Tibial nerve (tissue), 4 donors: ENCODE measurements around the gene FAM227B. TPM values are rescaled to one million over a fixed set of nuclear protein-coding genes. Genes with fewer than 3 reads are reported as not detected.
A peak's percentile ranks its signal among the peaks of the same experiment; 100 is the strongest.

Experiments
- DNase-seq, 2 donors: peaks; one replicate each; pipeline ENCODE4 v3.0.0-alpha.2; 2019; ENCODE audit warnings: low spot score in 2 of 2
- H3K27ac ChIP-seq, 4 donors: fragments of 200-600 bp; sonication (generic) in 3 of 4; one replicate each; pipeline ENCODE4 v1.5.1; 2017 to 2019; ENCODE audit warnings: mild to moderate bottlenecking in 1 of 4
- H3K27me3 ChIP-seq, 2 donors: fragments of 200-600 bp; sonication (generic) in 1 of 2; one replicate each; pipeline versions ENCODE4 v1.5.1 to v1.6.0; 2017 to 2019
- H3K36me3 ChIP-seq, 3 donors: fragments of 200-600 bp; sonication (generic); one replicate each; pipeline ENCODE4 v1.5.1; 2018 to 2019
- H3K4me1 ChIP-seq, 4 donors: fragments of 200-600 bp; sonication (generic) in 3 of 4; one replicate each; pipeline ENCODE4 v1.5.1; 2017 to 2019
- H3K4me3 ChIP-seq, 4 donors: fragments of 200-600 bp; sonication (generic) in 3 of 4; one replicate each; pipeline ENCODE4 v1.5.1; 2017 to 2019; ENCODE audit warnings: mild to moderate bottlenecking in 1 of 4, moderate library complexity in 1 of 4
- H3K9me3 ChIP-seq, 4 donors: fragments of 200-600 bp; sonication (generic) in 3 of 4; one replicate each; pipeline ENCODE4 v1.5.1; 2017 to 2019
- EP300 ChIP-seq, 2 donors: sonication (generic); formaldehyde crosslinking; IDR thresholded peaks; one replicate each; pipeline ENCODE4 v1.6.1; 2017; ENCODE audit warnings: antibody characterized with exemption in 2 of 2, mild to moderate bottlenecking in 1 of 2
- POLR2A ChIP-seq, 2 donors: fragments of 450-650 bp; IDR thresholded peaks; one replicate each; pipeline ENCODE4 v1.6.1; 2017; ENCODE audit warnings: antibody characterized with exemption in 2 of 2, mild to moderate bottlenecking in 2 of 2, moderate library complexity in 2 of 2
- WGBS, 2 donors: methylation state at CpG; one replicate each; pipeline ENCODE4 v1.1.5; 2018; 5-methylcytosine and 5-hydroxymethylcytosine counted together
- total RNA-seq, 4 donors: library from RNA; depleted of rRNA; stranded (reverse); fragments of >200 nt; gene quantifications; one replicate each; pipeline ENCODE4 v1.1.0, GENCODE V29; 2016
- TF ChIP-seq, protein P1 (sequence below), 5 experiments: fragments of 200-600 bp in 3 of 5; fragments of 450-650 bp in 2 of 5; sonication (generic) in 3 of 5; IDR thresholded peaks; one replicate each; pipeline ENCODE4 v1.5.1; 2016 to 2019; ENCODE audit warnings: antibody characterized with exemption in 5 of 5, mild to moderate bottlenecking in 3 of 5, moderate library complexity in 2 of 5

The FAM227B gene
- total RNA-seq, 4 donors from 2014 or later = 2.1 to 14.2 (median 7.7) TPM

- H3K36me3 ChIP-seq = no peaks in the 10 kb centered on the region
- DNase-seq = no peak
- no peak overlapping the region for H3K27ac ChIP-seq
- no peaks in the 10 kb centered on the region for H3K9me3 ChIP-seq
- TF ChIP-seq POLR2A (IDR thresholded peaks at IDR 0.05) (no peak), EP300 (IDR thresholded peaks at IDR 0.05) (no peak)
- TF ChIP-seq, protein P1, sequence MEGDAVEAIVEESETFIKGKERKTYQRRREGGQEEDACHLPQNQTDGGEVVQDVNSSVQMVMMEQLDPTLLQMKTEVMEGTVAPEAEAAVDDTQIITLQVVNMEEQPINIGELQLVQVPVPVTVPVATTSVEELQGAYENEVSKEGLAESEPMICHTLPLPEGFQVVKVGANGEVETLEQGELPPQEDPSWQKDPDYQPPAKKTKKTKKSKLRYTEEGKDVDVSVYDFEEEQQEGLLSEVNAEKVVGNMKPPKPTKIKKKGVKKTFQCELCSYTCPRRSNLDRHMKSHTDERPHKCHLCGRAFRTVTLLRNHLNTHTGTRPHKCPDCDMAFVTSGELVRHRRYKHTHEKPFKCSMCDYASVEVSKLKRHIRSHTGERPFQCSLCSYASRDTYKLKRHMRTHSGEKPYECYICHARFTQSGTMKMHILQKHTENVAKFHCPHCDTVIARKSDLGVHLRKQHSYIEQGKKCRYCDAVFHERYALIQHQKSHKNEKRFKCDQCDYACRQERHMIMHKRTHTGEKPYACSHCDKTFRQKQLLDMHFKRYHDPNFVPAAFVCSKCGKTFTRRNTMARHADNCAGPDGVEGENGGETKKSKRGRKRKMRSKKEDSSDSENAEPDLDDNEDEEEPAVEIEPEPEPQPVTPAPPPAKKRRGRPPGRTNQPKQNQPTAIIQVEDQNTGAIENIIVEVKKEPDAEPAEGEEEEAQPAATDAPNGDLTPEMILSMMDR (IDR thresholded peaks at IDR 0.05) = no peak
- no peak overlapping the region for H3K4me3 ChIP-seq
- H3K27me3 ChIP-seq = no peaks in the 10 kb centered on the region
- H3K4me1 ChIP-seq = no peaks in the 10 kb centered on the region
These were observed 238.2 kb downstream of the FAM227B start for GRCh38 chr15:49382394-49382793.

DNA sequence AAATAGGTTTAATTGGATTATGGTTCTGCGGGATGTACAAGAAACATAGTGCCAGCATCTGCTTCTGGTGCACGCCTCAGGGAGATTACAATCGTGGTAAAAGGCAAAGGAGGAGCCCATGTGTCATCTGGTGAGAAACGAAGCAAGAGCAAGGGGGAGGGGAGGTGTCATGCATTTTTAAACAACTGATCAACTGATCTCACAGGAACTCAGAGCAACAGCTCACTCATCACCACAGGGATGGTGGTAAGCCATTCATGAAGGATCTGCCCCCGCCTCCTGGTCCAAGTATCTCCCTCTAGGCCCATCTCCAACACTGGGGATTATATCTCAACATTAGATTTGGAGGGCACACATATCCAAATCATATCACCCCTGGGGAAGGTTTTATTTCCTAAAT is 239.7 kb downstream of the FAM227B start:
- Histone ChIP-seq H3K4me3 (no peak overlapping the region), H3K27me3 (no peaks in the 10 kb centered on the region), H3K27ac (no peak overlapping the region), H3K36me3 (no peaks in the 10 kb centered on the region), H3K9me3 (no peaks in the 10 kb centered on the region), H3K4me1 (no peaks in the 10 kb centered on the region)
- DNase-seq = no peak
- whole genome bisulfite sequencing, 2 donors = 78 to 91% methylated on average over 5 of the region's 5 CpGs
- TF ChIP-seq POLR2A (IDR thresholded peaks at IDR 0.05) (no peak), EP300 (IDR thresholded peaks at IDR 0.05) (no peak)
- TF ChIP-seq, protein P1 (IDR thresholded peaks at IDR 0.05) = no peak

GRCh38 chr15:49379996-49380395 is 240.6 kb downstream of the FAM227B start:
- Histone ChIP-seq H3K36me3 (no peaks in the 10 kb centered on the region), H3K27ac (no peak overlapping the region), H3K4me1 (no peaks in the 10 kb centered on the region), H3K4me3 (no peak overlapping the region), H3K27me3 (no peaks in the 10 kb centered on the region), H3K9me3 (no peaks in the 10 kb centered on the region)
- no peak for DNase-seq
- WGBS, 2 donors = 83% methylated on average over 4 of the region's 4 CpGs
- no peak for TF ChIP-seq POLR2A (IDR thresholded peaks at IDR 0.05)
- no peak for TF ChIP-seq EP300 (IDR thresholded peaks at IDR 0.05)
- TF ChIP-seq, protein P1 (IDR thresholded peaks at IDR 0.05) = no peak

DNA sequence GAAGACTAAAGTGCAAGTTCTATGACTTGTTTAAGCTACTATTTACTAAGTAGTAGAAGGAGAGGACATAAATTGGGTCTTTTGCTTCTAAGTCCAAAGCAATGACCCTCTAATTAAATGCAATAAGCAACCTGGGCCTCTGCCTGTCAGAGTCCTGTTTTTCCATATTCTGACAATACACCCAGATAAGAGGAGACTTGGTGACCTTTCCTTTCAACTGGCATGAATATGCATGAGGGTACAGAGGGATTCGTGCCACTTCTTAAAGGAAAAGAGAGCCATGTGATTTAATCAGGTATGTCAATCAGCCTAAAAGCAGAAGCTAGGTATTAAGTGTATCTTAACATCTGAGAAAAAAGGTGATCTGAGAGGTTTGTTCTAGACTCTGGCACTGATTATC is 248.3 kb downstream of the FAM227B start:
- Histone ChIP-seq H3K9me3 (no peaks in the 10 kb centered on the region), H3K36me3 (no peaks in the 10 kb centered on the region), H3K4me3 (no peak overlapping the region), H3K4me1 (no peaks in the 10 kb centered on the region), H3K27ac (no peak overlapping the region), H3K27me3 (no peaks in the 10 kb centered on the region)
- WGBS, 2 donors = 58 to 59% methylated on average over 1 of the region's 1 CpG
- DNase-seq = no peak
- TF ChIP-seq EP300 (IDR thresholded peaks at IDR 0.05) (no peak), POLR2A (IDR thresholded peaks at IDR 0.05) (no peak)
- TF ChIP-seq, protein P1 (IDR thresholded peaks at IDR 0.05) = no peak

- no peaks in the 10 kb centered on the region for H3K36me3 ChIP-seq
- no peak overlapping the region for H3K27ac ChIP-seq
- H3K27me3 ChIP-seq = no peaks in the 10 kb centered on the region
- TF ChIP-seq, protein P1 (IDR thresholded peaks at IDR 0.05) = peak in 4 of 5 experiments; percentile 12 to 39 (median 32)
- no peak for TF ChIP-seq POLR2A (IDR thresholded peaks at IDR 0.05)
- TF ChIP-seq EP300 (IDR thresholded peaks at IDR 0.05) = no peak
- no peak overlapping the region for H3K4me3 ChIP-seq
- WGBS, 2 donors = 83 to 89% methylated on average over 1 of the region's 1 CpG
- no peaks in the 10 kb centered on the region for H3K9me3 ChIP-seq
- no peak for DNase-seq
- H3K4me1 ChIP-seq = no peaks in the 10 kb centered on the region
These were observed 249.8 kb downstream of the FAM227B start for GRCh38 chr15:49370782-49371181.
